ENCODE results near the gene ATP2A3. TPM values are rescaled to one million over a fixed set of nuclear protein-coding genes. Genes with fewer than 3 reads are reported as not detected.
A peak's percentile ranks its signal among the peaks of the same experiment; 100 is the strongest.

Gene ATP2A3
- polyA plus RNA-seq, 1 donor = 5.3 TPM

DNA sequence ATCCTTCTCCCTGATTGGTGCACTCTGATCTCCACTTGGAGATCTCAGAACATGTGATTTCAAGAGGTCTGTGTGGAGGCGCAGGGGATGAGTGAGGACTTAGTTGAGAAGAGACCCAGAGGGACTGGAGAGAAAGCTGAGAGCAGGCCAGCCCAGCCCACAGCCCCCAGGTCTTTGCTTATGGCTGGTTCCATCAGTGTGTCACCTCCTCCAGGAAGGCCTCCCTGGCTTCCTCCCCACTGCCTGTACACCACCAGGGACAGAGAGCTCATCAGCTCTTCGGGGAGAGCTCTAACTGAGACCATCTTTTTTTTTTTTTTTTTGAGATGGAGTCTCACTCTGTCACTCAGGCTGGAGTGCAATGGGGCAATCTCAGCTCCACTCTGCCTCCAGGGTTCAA lies 51.4 kb downstream of the ATP2A3 start:
- no peak for DNase-seq (ENCODE audit: low read depth)

- DNase-seq (ENCODE audit: low read depth) = no peak
These were observed 52.8 kb downstream of the ATP2A3 start for GRCh38 chr17:3911271-3912053.

DNA sequence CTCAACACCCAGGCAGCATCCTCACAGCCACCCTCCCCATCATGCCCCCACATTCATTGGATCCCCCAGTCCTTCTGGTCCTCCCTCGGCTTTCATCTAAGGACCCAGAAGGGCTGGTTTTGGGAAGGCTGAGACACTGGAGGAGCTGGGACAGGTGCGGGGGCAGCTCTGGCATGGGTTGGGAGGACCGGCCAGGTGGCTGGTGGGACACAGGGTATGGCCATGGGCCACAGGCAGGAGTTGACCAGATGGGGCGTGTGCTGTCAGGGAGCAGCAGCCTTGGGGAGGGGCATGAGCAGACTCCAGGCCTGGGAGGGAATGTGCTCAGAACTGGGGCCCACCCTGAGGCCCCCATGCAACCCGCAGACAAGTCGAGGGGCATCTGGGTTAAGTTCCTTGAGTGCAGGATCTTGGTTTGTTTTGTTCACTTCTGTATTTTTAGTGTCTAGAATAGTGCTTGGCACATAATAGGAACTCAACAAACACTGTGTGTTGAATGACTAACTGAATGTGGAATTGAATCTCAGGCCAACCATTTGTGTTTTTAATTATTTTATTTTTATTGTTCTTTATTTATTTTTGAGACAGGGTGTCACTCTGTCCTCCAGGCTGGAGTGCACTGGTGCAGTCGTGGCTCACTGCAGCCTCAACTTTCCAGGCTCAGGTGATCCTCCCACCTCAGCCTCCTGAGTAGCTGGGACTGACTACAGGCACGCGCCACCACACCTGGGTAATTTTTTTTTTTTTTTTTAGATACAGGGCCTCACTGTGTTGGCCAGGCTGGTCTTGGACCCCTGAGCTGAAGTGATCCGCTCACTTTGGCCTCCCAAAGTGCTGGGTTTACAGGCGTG lies 53.6 kb downstream of the ATP2A3 start:
- no peak for DNase-seq (ENCODE audit: low read depth)

DNA sequence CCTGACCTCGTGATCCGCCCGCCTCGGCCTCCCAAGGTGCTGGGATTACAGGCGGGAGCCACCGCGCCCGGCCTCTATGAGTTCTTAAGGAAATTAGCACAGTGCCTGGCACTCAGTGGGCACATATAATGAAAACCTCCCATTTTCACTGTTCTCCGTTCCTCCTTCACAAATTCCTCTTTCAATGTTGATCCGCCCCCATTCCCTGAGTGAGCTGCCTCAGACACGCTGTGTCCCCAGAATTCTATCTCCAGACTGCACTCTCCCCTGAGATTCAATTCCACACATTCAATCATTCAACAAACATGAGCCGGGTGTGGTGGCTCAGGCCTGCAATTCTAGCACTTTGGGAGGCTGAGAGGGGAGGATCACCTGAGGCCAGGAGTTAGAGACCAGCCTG lies 55.0 kb downstream of the ATP2A3 start:
- DNase-seq (ENCODE audit: low read depth) = no peak

- no peak for DNase-seq (ENCODE audit: low read depth)
These were observed 56.6 kb downstream of the ATP2A3 start for GRCh38 chr17:3907483-3908216.

DNA sequence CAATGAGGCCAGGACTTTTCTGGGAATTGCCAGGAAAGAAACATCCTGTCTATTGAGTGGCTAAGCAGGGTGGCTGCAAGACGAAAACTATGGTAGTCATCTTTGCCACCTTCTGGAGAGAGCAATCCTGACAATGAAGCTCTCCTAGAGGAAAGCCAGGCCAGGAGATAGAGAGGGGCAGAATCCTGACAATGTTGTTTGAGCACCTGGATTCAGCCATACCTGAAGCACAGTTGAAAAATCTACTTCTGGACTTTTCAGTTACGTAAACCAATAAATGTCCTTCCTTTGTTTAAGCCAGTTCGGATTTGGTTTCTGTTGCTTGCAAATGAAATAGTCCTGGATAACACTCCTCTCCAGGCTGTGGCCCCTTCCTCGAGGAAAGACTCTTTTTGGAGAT lies 57.4 kb downstream of the ATP2A3 start:
- DNase-seq (ENCODE audit: low read depth) = no peak

GRCh38 chr17:3905017-3905520 lies 59.2 kb downstream of the ATP2A3 start:
- DNase-seq (ENCODE audit: low read depth) = no peak

GRCh38 chr17:3904501-3904900 lies 59.7 kb downstream of the ATP2A3 start:
- DNase-seq (ENCODE audit: low read depth) = no peak

DNA sequence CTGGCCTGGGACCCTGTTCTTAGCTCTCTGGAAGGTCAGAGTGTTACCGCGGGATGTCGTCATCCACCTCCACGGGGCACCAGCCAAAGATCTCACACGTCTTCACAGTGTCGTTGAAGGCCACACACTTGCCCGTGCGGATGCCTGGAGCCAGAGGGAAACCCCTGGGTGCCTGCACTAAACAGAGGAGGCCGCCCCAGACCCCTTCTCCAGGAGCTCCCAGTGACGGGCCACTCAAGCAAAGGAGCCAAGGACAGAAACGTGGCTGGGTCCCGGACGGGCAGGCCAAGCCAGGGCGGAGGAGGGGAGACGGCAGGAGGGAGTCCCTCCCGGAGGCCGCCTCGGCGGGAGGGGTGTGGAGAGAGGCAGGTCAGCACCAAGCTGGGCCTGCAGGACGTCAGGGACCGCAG lies 60.4 kb downstream of the ATP2A3 start:
- no peak for DNase-seq (ENCODE audit: low read depth)

- no peak for DNase-seq (ENCODE audit: low read depth)
These were observed 61.0 kb downstream of the ATP2A3 start for GRCh38 chr17:3903051-3903825.

- DNase-seq (ENCODE audit: low read depth) = no peak
These were observed 63.6 kb downstream of the ATP2A3 start for GRCh38 chr17:3900646-3901045.

DNA sequence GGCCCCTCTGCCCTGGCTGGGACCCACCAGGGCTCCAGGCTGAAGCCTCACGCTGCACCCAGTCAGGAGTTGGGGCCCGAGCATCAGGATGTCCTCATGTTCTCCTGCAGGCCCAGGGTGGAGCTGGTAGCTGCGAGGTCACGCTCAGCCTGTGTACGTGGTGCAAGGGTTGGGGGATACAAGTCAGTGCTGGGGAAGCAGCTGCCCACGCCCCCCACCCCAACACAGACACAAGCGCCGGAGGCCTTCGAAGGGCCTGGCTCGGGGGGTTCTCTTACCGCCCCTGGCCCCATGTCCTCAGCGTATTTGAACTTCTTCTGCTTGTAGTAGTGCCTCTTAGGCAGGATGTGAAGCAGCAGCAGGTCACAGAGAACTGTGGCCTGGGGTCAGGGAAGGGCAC lies 66.5 kb downstream of the ATP2A3 start:
- no peak for DNase-seq (ENCODE audit: low read depth)

- DNase-seq (ENCODE audit: low read depth) = no peak
These were observed 67.3 kb downstream of the ATP2A3 start for GRCh38 chr17:3896968-3897235.

- DNase-seq (ENCODE audit: low read depth) = no peak
These were observed 67.9 kb downstream of the ATP2A3 start for GRCh38 chr17:3896108-3896967.

DNA sequence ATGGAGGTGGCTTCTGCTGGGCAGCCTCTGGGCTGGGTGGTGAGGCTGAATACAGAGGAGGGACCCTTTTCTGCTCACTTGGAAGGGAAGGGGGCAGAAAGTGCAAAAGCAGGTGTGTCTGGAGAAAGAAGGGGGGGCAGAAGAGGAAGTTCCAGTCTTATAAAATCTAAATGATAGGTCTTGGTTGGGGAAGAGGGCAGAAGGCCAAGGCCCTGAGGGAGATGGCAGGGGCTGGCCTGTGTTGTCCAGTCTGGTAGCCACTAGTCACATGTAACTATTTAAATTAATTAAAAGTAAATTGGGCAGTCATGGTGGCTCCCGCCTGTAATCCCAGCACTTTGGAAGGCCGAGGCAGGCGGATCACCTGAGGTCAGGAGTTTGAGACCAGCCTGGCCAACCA lies 68.9 kb downstream of the ATP2A3 start:
- DNase-seq (ENCODE audit: low read depth) = no peak

DNA sequence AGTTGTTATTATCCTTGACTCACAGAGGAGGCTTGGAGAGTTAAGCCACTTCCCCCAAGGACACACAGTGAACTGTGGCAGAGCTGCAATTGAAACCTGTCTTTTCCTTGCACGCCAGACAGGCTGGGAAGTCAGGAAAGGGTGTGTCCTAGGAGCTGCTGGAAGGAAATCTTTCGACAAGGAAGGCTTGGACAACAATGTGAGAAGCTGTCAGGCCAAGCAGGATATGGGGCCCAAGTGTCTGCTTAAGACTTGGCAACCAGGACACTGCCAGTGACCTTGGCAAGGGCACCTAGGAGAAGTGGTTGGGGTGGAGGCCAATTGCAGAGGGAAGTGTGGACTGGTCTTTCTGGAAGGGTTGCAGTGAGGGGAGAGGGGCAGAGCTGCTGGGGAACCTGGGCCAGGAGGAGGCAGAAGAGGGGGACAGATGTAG lies 69.3 kb downstream of the ATP2A3 start:
- no peak for DNase-seq (ENCODE audit: low read depth)

- DNase-seq (ENCODE audit: low read depth) = no peak
These were observed 70.0 kb downstream of the ATP2A3 start for GRCh38 chr17:3894188-3894587.

- no peak for DNase-seq (ENCODE audit: low read depth)
These were observed 70.5 kb downstream of the ATP2A3 start for GRCh38 chr17:3893720-3894116.

DNA sequence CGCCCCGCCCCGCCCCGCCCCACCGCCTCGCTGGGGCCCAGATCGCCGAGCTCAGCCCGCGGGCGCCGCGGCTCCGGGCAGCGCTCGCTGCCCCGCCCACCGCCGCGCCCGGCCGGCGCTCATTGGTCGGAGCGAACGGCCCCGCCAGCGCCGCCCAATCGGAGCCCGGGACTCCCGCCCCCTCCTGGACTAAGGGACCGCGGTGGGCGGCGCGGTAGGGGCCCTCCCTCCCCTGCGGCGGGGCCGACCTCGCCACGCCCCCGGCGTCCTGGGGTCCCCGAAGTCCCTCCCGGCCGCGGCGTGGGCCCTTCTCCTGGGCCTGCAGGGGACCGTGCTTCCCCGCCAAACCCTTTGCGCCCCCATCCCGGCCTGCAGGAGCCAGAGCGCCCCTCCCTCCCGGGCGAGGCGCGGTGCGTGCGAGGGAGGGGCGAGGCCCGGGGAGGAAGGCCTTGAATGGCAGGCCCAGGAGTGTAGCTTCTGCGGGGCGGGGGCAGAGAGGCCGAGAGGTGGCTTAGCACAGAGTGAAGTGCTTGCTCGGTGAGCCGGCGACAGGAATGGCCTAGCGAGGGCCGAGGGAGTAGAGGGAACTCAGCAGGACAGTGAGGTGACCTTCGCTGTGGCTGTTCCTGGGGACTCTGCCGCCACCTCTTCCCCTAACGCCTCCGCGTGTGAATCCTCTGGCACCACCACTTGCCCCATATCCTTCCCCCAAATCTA lies 71.1 kb downstream of the ATP2A3 start, which contains the start of gene CAMKK1:
TSS of gene CAMKK1 (minus strand) at position 51 of the 717 bp plus-strand sequence. CDS start 7,366 bp downstream, outside the sequence.
- DNase-seq (ENCODE audit: low read depth) = peak; percentile 69

All from forelimb muscle (tissue), 1 donor.